HG03280 (cell line): ENCODE measurements around the gene MKNK1.

Experiments
- ATAC-seq: cut with Tn5 transposase; IDR thresholded peaks from one replicate; pipeline ENCODE4 v1.9.1; 2021; ENCODE audit warnings: mild to moderate bottlenecking, moderate library complexity; ENCODE audit not compliant: unreplicated experiment

Gene MKNK1

DNA sequence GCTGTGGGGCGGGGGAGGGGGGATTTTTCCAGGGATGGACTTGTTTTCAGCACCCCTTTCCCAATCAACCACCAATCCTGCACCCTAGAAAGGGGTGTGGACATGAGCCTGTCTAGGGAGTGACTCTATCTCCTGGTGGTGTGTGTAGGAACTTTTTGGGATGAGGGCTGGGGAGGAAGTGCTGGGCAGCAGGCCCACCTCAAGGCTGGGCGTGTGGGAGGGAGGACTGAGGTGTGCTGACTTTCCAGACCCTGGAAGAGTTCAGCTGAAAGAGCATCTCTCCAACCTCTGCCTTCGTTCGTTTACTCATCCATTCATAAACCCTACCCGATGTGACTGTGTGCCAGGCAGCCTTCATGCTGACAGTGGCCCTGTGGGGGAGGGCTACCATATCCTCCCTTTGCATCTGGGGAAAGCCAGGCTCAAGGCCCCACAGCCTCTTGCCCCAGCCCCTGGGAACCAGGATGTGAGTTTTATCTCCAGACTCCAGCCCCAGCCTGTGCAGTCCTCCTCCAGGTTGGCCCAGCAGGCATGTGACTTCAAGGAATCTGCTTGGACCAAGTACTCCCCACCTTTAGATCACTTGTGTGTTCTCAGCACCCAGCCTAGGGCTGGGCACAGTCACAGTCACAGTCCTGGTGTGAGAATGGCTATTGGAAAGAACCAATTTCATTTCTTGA lies 59.4 kb downstream of the MKNK1 start:
- ATAC-seq = no peak

DNA sequence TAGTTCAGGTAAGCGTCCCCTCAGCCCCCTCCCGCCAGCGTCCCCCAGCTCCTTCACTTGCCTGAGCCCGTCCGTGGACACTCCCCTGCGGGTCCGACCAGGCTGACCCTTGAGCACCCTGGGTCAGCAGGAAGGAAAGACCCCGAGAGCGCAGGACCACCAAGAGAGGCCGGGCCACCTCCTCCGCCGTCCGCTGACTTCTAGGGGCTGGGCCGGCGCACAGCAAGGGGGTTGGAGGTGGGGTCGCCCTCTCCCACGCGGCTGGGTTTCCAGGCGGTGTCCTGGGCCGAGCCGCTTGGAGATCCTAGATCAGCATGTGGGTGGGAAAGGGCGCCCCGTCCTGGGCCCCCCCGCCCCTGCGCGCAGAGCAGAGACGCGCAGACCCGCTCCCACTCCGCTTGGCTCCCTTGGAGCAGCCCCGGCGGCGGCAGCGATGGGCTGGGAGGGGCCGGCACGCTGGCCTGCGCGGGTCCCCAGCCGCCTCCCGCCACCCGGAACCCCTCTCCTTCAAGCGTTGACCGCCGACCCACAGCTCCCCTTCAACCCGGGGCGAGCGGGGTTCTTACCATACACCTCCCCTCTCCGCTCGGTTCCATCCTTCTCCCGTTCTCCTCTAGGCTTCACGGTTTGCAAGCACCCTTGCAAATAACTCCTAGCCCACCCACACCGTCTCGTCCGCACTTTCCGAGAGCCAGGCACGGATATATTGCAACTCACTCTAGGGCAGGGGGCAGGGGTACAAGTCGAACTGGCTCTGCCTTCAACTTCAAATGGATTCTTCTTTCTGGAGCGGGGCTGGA lies 60.1 kb downstream of the MKNK1 start:
- ATAC-seq = no peak

- ATAC-seq = no peak
Observed at GRCh38 chr1:46543382-46543760, 60.7 kb downstream of the MKNK1 start.

- no peak for ATAC-seq
Observed at GRCh38 chr1:46539972-46540371, 64.1 kb downstream of the MKNK1 start.

DNA sequence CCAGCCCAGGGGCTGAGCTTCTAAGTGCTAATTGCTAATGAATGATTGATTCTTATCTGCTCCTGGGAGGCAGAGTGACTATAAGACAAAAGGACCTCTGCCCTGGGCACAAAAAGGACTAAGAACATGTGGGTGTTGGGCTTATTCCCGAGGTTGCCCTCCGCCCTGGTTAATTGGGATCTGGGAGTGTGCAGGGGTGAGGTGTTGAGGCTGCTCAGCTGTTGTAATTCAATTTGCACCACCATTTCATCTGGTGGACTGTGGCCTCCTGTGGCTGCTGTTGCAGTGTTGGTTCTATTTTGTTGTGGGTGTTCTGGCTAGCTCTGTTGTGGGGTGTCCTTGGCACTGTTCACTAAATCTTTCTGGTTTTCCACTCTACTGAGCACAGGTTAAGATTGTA lies 65.9 kb downstream of the MKNK1 start:
- ATAC-seq = no peak

DNA sequence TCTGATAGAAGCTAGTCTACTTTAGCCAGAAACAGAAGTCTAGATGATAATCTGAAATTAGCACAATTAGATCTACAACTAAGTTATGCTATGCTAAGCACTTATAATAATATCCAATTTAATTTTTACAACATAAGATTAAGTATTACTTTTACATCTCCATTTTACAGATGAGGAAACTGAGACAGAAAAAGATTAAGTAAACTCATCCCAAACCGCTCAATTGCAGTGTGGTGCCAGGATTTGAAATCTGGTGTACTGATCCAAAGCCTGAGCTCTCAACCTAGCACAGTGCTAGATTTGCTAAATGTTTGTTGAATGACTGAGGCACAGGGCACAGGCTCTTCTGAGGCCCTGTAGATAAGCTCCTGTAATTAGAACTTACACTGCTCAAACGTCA lies 66.4 kb downstream of the MKNK1 start:
- no peak for ATAC-seq

- ATAC-seq = no peak
Observed at GRCh38 chr1:46536527-46536926, 67.5 kb downstream of the MKNK1 start.

GRCh38 chr1:46535063-46535462 lies 69.0 kb downstream of the MKNK1 start:
- ATAC-seq = no peak

- peak; percentile 28 for ATAC-seq
Observed at GRCh38 chr1:46533179-46533864, 70.7 kb downstream of the MKNK1 start.

DNA sequence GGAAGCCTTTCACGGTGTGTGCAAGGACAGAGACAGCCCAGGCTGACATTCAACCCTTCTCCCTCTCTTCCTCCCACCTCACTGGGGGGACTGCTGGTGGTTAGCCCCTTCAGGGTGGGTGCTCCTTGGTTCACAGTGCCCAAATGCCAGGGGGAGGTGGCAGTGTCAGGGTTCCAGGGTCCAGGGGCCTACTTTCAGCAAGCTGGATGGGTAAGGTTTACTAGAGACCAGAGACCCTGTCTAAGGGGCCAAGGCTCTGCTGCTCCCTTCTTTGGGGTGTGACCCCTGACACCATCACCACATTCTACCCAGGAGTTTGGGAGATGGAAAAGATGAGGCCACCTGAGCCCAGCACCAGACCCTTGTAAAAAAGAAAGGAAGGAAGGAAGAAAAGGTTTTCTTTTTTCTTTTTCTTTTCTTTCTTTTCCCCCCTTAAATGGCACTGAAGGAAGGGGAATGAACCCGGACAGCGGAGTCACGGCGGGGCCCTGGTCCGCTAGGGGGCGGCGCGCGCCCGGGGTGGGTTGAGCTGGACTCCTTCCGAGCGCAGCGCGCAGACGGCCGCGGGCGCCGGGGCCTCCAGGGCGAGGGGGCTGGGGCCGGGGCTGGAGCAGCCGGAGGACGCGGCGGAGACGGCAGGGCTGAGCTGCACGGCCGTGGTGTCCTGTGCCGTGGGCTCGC lies 71.4 kb downstream of the MKNK1 start:
- peak; percentile 49 for ATAC-seq

DNA sequence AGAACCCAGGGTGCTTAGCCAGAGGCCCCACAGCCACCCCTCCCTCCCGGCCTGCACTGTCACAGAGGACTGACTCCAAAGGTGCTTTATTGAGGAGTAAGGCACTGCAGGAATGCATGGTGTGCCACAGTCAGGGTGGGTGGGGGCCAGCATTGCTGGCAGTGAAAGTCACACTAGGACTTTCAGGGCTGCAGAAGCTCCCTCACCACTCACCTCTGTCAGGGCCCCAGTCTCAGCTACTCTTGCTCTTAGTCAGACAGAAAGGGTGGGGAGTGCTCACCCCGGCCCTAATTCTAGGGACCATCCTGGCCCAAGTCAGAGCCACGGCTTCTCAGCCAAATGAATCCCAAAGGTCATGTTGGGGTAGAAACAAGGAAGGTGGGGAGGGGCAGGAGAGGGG lies 72.0 kb downstream of the MKNK1 start:
- no peak for ATAC-seq

DNA sequence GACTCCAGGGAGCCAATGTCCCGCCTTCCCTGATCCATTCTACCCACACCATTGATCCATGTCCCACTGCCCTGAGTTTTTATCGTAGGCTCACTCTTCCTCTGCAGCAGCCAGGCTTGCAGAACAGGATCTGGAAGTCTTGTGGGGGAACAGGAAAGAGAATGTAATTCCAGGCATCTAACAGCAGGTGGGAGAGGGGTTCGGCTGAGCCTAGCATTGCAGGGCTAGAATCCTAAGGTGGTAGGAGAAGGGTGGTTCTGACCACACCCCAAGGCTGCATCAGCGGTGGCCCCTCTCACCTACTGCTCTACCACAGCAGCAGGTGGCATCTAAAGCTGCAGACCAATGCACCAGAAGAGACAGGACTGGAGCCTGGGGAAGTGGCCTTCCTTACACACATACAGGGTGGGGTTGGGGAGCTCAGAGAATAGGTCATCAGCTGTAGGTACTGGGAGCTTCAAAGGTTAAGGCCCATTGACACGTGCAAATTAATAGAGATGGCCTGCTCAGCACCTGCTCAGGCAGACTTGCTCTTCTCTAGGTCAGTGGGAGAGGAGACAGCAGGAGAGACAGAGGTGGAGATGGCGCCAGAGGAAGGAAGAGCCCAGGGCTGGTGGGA lies 73.2 kb downstream of the MKNK1 start:
- ATAC-seq = no peak

DNA sequence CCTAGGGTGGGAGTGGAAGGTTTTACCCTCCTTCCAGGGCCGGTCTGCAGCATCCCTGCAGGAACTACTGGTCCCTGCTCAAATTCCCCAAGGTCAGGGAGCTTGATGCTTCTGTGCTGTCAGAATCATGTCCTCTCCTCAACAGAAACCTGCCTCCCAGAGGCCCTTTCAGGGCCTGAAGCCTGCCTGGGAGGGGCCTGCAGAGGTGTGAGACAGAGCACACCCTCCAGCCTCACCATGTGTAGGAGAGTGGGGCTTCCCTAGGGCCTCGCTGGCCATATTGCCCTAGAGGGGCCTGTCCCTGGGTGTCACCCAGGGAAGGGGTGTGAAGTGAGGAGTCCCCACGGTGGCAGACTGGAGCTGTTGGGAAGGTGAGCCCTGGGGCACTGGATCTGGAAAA lies 73.8 kb downstream of the MKNK1 start:
- ATAC-seq = no peak

GRCh38 chr1:46529031-46529630 lies 74.9 kb downstream of the MKNK1 start:
- no peak for ATAC-seq

DNA sequence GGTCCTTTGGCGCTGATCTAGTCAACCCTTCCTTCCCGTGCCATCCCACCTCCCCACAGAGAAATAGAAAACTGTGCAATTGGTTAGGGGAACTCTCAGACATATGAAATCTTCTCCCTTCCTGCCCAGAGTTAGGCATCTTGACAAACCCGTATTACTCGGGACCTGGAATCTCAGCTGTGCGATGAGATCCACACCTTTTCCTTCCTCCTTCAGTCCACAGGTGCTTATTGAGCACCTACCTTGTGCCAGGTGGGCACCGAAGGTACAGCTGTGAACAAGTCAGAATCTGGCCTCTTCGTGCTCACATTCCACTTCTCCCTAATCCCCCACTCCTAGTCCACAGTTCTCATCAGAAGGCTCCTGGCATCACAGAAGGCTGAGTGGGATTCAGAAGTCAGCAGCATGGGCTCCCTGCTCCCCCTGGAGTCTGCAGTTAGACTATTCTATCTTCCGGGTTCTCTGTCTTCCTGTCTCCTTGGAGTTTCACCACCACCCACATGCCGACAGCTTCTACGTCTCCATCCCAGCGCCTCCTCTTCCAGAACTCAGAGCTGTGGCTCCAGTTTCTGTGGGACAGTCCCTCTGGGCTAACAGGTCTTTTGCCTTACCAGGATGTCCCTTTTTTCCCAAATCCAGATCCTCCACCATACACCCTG lies 75.6 kb downstream of the MKNK1 start:
- no peak for ATAC-seq

GRCh38 chr1:46527474-46528296 lies 76.4 kb downstream of the MKNK1 start:
- no peak for ATAC-seq

- ATAC-seq = no peak
Observed at GRCh38 chr1:46526691-46527291, 77.3 kb downstream of the MKNK1 start.

DNA sequence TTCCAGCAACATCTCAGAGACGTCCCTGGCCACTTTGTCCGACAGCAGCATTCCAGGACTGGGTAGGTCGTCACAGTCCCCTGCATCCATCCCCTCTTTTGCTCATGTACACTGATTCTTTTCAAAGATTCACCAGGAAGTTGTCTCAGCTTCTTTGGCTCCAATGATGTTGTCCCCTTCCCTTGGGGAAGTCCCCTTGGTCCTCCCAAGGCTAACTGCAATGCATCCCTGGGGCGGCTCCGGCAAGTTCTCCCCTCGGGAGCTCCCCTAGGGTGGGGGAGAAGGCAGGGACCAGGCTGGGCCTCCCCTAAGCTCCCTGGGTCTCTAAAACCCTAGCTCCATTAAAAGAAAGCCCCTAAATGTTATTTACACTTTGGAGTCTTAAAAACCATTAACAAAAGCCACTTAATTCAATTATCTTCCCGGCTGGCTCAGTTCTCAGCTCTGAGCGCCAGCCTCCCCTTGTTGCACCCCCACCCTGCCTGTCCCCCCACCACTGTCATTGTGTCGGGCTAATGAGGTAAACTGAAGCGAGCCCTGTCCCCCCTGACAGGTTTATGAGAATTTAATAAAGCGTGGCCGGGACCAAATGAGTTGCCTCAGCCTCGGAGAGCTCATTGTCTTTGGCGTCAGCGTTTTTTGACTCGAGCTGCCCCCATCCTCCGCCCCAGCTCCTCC lies 77.9 kb downstream of the MKNK1 start:
- no peak for ATAC-seq
